GM12878 (cell line): ENCODE data around the gene DLG2. TPM values are rescaled to one million over a fixed set of nuclear protein-coding genes. Genes with fewer than 3 reads are reported as not detected.

ENCODE experiments used
- JUND ChIP-seq: IDR thresholded peaks from 2 replicates; pipeline ENCODE4 v1.6.1; 2012; ENCODE audit warnings: low read depth, mild to moderate bottlenecking, low read length, improper control_type of control experiment, moderate library complexity
- KDM1A ChIP-seq: fragments of 200-600 bp; sonication (generic); IDR thresholded peaks from 2 replicates; pipeline ENCODE4 v1.6.1; 2016; ENCODE audit warnings: borderline replicate concordance
- RUNX3 ChIP-seq: IDR thresholded peaks from 2 replicates; pipeline ENCODE4 v1.6.1; 2012; ENCODE audit warnings: low read length, inconsistent platforms
- YY1 ChIP-seq: IDR thresholded peaks from 2 replicates; pipeline ENCODE4 v1.6.1; 2011; ENCODE audit warnings: low read depth, mild to moderate bottlenecking, low read length
- ZNF622 ChIP-seq: fragments of 450-650 bp; IDR thresholded peaks from 2 replicates; pipeline ENCODE4 v1.6.1; 2017; ENCODE audit warnings: mild to moderate bottlenecking, inconsistent platforms
- polyA plus RNA-seq, 11 experiments: library from polyadenylated mRNA; depleted of rRNA in 4 of 11; unstranded in 6 of 11; stranded (reverse) in 5 of 11; fragments of >200 nt; fragmentation: Nextera tagmentation in 4 of 11; fragmentation: Illumina TruSeq in 1 of 11; extraction: Ambion mirVana in 4 of 11; extraction: Trizol in 1 of 11; gene quantifications; 1 replicate in 1 of 11; 2 replicates in 10 of 11; pipeline versions ENCODE4 v1.2.1 to v1.2.3, GENCODE V29; 2011 to 2016; ENCODE audit warnings: inconsistent platforms in 2 of 11, missing spikeins in 2 of 11, low read depth in 1 of 11
- total RNA-seq, 4 experiments: library from RNA; depleted of rRNA in 3 of 4; stranded (reverse); fragments of >200 nt in 3 of 4; fragmentation: Illumina TruSeq in 1 of 4; extraction: Trizol in 1 of 4; gene quantifications; 2 replicates each; pipeline versions ENCODE4 v1.2.1 to v1.2.3, GENCODE V29; 2013 to 2021
- TF ChIP-seq, protein P1 (sequence below): fragments of 450-650 bp; conservative IDR thresholded peaks from 2 replicates; pipeline ENCODE4 v1.6.1; 2017; ENCODE audit warnings: mild to moderate bottlenecking, moderate library complexity
- TF ChIP-seq, protein P2 (sequence below): fragments of 450-650 bp; IDR thresholded peaks from 2 replicates; pipeline ENCODE4 v1.6.1; 2017; ENCODE audit warnings: antibody characterized with exemption, mild to moderate bottlenecking, moderate library complexity

DLG2 gene
- total and polyA plus RNA-seq, 10 of the 15 experiments (the other 5 are each of a cell fraction or from before 2014, with no cell fraction given), result 0.09 to 0.98 (median 0.35) TPM

GRCh38 chr11:85628771-85629341 is 1.7 kb upstream of the DLG2 start (continued):
- TF ChIP-seq ZNF622, result no peak
- TF ChIP-seq RUNX3, result no peak
- TF ChIP-seq JUND, result no peak
- TF ChIP-seq KDM1A, result no peak
- TF ChIP-seq, protein P1, sequence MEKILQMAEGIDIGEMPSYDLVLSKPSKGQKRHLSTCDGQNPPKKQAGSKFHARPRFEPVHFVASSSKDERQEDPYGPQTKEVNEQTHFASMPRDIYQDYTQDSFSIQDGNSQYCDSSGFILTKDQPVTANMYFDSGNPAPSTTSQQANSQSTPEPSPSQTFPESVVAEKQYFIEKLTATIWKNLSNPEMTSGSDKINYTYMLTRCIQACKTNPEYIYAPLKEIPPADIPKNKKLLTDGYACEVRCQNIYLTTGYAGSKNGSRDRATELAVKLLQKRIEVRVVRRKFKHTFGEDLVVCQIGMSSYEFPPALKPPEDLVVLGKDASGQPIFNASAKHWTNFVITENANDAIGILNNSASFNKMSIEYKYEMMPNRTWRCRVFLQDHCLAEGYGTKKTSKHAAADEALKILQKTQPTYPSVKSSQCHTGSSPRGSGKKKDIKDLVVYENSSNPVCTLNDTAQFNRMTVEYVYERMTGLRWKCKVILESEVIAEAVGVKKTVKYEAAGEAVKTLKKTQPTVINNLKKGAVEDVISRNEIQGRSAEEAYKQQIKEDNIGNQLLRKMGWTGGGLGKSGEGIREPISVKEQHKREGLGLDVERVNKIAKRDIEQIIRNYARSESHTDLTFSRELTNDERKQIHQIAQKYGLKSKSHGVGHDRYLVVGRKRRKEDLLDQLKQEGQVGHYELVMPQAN, result peak; percentile 76
- TF ChIP-seq YY1, result no peak
- TF ChIP-seq, protein P2, sequence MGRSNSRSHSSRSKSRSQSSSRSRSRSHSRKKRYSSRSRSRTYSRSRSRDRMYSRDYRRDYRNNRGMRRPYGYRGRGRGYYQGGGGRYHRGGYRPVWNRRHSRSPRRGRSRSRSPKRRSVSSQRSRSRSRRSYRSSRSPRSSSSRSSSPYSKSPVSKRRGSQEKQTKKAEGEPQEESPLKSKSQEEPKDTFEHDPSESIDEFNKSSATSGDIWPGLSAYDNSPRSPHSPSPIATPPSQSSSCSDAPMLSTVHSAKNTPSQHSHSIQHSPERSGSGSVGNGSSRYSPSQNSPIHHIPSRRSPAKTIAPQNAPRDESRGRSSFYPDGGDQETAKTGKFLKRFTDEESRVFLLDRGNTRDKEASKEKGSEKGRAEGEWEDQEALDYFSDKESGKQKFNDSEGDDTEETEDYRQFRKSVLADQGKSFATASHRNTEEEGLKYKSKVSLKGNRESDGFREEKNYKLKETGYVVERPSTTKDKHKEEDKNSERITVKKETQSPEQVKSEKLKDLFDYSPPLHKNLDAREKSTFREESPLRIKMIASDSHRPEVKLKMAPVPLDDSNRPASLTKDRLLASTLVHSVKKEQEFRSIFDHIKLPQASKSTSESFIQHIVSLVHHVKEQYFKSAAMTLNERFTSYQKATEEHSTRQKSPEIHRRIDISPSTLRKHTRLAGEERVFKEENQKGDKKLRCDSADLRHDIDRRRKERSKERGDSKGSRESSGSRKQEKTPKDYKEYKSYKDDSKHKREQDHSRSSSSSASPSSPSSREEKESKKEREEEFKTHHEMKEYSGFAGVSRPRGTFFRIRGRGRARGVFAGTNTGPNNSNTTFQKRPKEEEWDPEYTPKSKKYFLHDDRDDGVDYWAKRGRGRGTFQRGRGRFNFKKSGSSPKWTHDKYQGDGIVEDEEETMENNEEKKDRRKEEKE, result no peak
- TF ChIP-seq, all 136 proteins: peak for 9
